H9 (cell line): ENCODE measurements around the gene KIF1A. TPM values are rescaled to one million over a fixed set of nuclear protein-coding genes. Genes with fewer than 3 reads are reported as not detected.

Experiments used
- DNase-seq: peaks from one replicate; pipeline ENCODE4 v3.0.0-alpha.2; 2017
- H2AFZ ChIP-seq: one replicate; pipeline ENCODE4 v1.6.1; 2013; ENCODE audit warnings: mild to moderate bottlenecking, low read length, control low read depth, moderate library complexity
- H2AK5ac ChIP-seq: 2 replicates; pipeline ENCODE4 v1.6.1; 2013; ENCODE audit warnings: low read length, control low read depth, mixed read lengths; ENCODE audit not compliant: insufficient read length
- H2BK120ac ChIP-seq: one replicate; pipeline ENCODE4 v1.6.1; 2013; ENCODE audit warnings: low read depth, mild to moderate bottlenecking, low read length, control low read depth, inconsistent platforms; ENCODE audit not compliant: poor library complexity, severe bottlenecking
- H2BK12ac ChIP-seq: 2 replicates; pipeline ENCODE4 v1.6.1; 2013; ENCODE audit warnings: low read length, control low read depth, mixed read lengths, low read depth; ENCODE audit not compliant: insufficient read length
- H2BK15ac ChIP-seq: 2 replicates; pipeline ENCODE4 v1.6.1; 2013; ENCODE audit warnings: low read depth, low read length, control low read depth
- H2BK20ac ChIP-seq: one replicate; pipeline ENCODE4 v1.6.1; 2013; ENCODE audit warnings: low read depth, mild to moderate bottlenecking, low read length, control low read depth, inconsistent platforms; ENCODE audit not compliant: poor library complexity, severe bottlenecking
- H2BK5ac ChIP-seq: 2 replicates; pipeline ENCODE4 v1.6.1; 2013; ENCODE audit warnings: low read length, control low read depth, mixed read lengths; ENCODE audit not compliant: insufficient read length
- H3K14ac ChIP-seq: 2 replicates; pipeline ENCODE4 v1.6.1; 2013; ENCODE audit warnings: low read length, control low read depth; ENCODE audit not compliant: insufficient read depth
- H3K18ac ChIP-seq: 2 replicates; pipeline ENCODE4 v1.6.1; 2013; ENCODE audit warnings: low read depth, mild to moderate bottlenecking, mixed read lengths, low read length, control low read depth; ENCODE audit not compliant: insufficient read length
- H3K23ac ChIP-seq: 2 replicates; pipeline ENCODE4 v1.6.1; 2013; ENCODE audit warnings: low read length, control low read depth, mixed read lengths, low read depth; ENCODE audit not compliant: insufficient read length
- H3K23me2 ChIP-seq: 2 replicates; pipeline ENCODE4 v1.6.1; 2013; ENCODE audit warnings: low read depth, mild to moderate bottlenecking, mixed read lengths, low read length, control low read depth; ENCODE audit not compliant: insufficient read length, poor library complexity, severe bottlenecking
- H3K27ac ChIP-seq: 2 replicates; pipeline ENCODE4 v1.5.1; 2013; ENCODE audit warnings: low read length, control low read depth, mixed read lengths, low read depth; ENCODE audit not compliant: insufficient read length
- H3K27me3 ChIP-seq: 2 replicates; pipeline ENCODE4 v1.6.1; 2013; ENCODE audit warnings: low read length, control low read depth, inconsistent platforms; ENCODE audit not compliant: insufficient read depth
- H3K4ac ChIP-seq: 2 replicates; pipeline ENCODE4 v1.6.1; 2013; ENCODE audit warnings: low read depth, mild to moderate bottlenecking, control low read depth, inconsistent platforms, low read length, moderate library complexity
- H3K4me1 ChIP-seq: 2 replicates; pipeline ENCODE4 v1.6.1; 2013; ENCODE audit warnings: low read length, control low read depth, inconsistent platforms; ENCODE audit not compliant: insufficient read depth
- H3K4me2 ChIP-seq: 2 replicates; pipeline ENCODE4 v1.6.1; 2013; ENCODE audit warnings: low read length, control low read depth, mixed read lengths; ENCODE audit not compliant: insufficient read length, insufficient read depth
- H3K56ac ChIP-seq: 2 replicates; pipeline ENCODE4 v1.6.1; 2013; ENCODE audit warnings: low read depth, mild to moderate bottlenecking, mixed read lengths, low read length, control low read depth; ENCODE audit not compliant: insufficient read length
- H3K79me1 ChIP-seq: 2 replicates; pipeline ENCODE4 v1.6.1; 2013; ENCODE audit warnings: low read depth, mild to moderate bottlenecking, moderate library complexity, low read length, control low read depth, inconsistent platforms; ENCODE audit not compliant: insufficient read depth, poor library complexity, severe bottlenecking
- H3K79me2 ChIP-seq: 2 replicates; pipeline ENCODE4 v1.6.1; 2013; ENCODE audit warnings: low read length, control low read depth, inconsistent platforms; ENCODE audit not compliant: insufficient read depth
- H3K9ac ChIP-seq: 2 replicates; pipeline ENCODE4 v1.6.1; 2013; ENCODE audit warnings: low read length, control low read depth, mixed read lengths; ENCODE audit not compliant: insufficient read length; ENCODE audit errors: extremely low read depth
- H3K9me3 ChIP-seq: one replicate; pipeline ENCODE4 v1.6.1; 2013; ENCODE audit warnings: low read depth, low read length, inconsistent platforms; ENCODE audit not compliant: control insufficient read depth
- H3T11ph ChIP-seq: one replicate; pipeline ENCODE4 v1.6.1; 2013; ENCODE audit warnings: mild to moderate bottlenecking, low read length, control low read depth, inconsistent platforms
- H4K20me1 ChIP-seq: one replicate; pipeline ENCODE4 v1.6.1; 2013; ENCODE audit not compliant: control insufficient read depth, insufficient read length, insufficient read depth
- H4K5ac ChIP-seq: 2 replicates; pipeline ENCODE4 v1.6.1; 2013; ENCODE audit warnings: low read depth, mild to moderate bottlenecking, mixed read lengths, low read length, control low read depth; ENCODE audit not compliant: insufficient read length
- H4K8ac ChIP-seq: replicated peaks from 2 replicates; pipeline ENCODE4 v1.6.1; 2013; ENCODE audit warnings: low read length, control low read depth, mixed read lengths, low read depth; ENCODE audit not compliant: insufficient read length
- H4K91ac ChIP-seq: 2 replicates; pipeline ENCODE4 v1.6.1; 2013; ENCODE audit warnings: low read depth, mild to moderate bottlenecking, moderate library complexity, mixed read lengths, low read length, control low read depth; ENCODE audit not compliant: insufficient read length
- H3K27ac Mint-ChIP-seq, 3 experiments: 2 replicates in 2 of 3; 3 replicates in 1 of 3; pipeline ENCODE4 v1.8.0; 2020 to 2021; ENCODE audit warnings: mixed read lengths in 3 of 3, mild to moderate bottlenecking in 1 of 3, moderate library complexity in 1 of 3
- H3K27me3 Mint-ChIP-seq: 2 replicates; pipeline ENCODE4 v1.8.0; 2021; ENCODE audit warnings: low read depth, mild to moderate bottlenecking, moderate library complexity, mixed read lengths
- H3K36me3 Mint-ChIP-seq, 3 experiments: 2 replicates in 2 of 3; 3 replicates in 1 of 3; pipeline ENCODE4 v1.8.0; 2020 to 2021; ENCODE audit warnings: low read depth in 3 of 3, mixed read lengths in 3 of 3; ENCODE audit not compliant: insufficient read depth in 1 of 3
- H3K4me1 Mint-ChIP-seq, 2 experiments: 2 replicates each; pipeline ENCODE4 v1.8.0; 2020; ENCODE audit warnings: mixed read lengths in 2 of 2
- H3K4me3 Mint-ChIP-seq, 2 experiments: 2 replicates in 1 of 2; 3 replicates in 1 of 2; pipeline ENCODE4 v1.8.0; 2020 to 2021; ENCODE audit warnings: mild to moderate bottlenecking in 2 of 2, mixed read lengths in 2 of 2, moderate library complexity in 1 of 2
- H3K9me3 Mint-ChIP-seq, 2 experiments: 2 replicates in 1 of 2; 3 replicates in 1 of 2; pipeline ENCODE4 v1.8.0; 2020; ENCODE audit warnings: mild to moderate bottlenecking in 2 of 2, mixed read lengths in 2 of 2, moderate library complexity in 1 of 2
- WGBS: extraction: QIAGEN DNeasy Blood & Tissue Kit; methylation state at CpG from one replicate; pipeline ENCODE4 v1.1.7; 2013; ENCODE audit warnings: missing lambda C conversion rate, low lambda C conversion rate, mixed read lengths; ENCODE audit not compliant: insufficient read length; ENCODE audit errors: extremely low coverage; 5-methylcytosine and 5-hydroxymethylcytosine counted together
- total RNA-seq: library from RNA; stranded (reverse); gene quantifications from 2 replicates; pipeline ENCODE4 v1.2.1, GENCODE V29; 2021
- TF ChIP-seq, protein P1 (sequence below): fragments of 200-600 bp; sonication (generic); conservative IDR thresholded peaks from 3 replicates; pipeline ENCODE4 v1.8.0; 2021; ENCODE audit warnings: antibody characterized with exemption, mild to moderate bottlenecking

Gene KIF1A
- total RNA-seq, 1 experiment from 2014 or later, result 204 TPM

DNA sequence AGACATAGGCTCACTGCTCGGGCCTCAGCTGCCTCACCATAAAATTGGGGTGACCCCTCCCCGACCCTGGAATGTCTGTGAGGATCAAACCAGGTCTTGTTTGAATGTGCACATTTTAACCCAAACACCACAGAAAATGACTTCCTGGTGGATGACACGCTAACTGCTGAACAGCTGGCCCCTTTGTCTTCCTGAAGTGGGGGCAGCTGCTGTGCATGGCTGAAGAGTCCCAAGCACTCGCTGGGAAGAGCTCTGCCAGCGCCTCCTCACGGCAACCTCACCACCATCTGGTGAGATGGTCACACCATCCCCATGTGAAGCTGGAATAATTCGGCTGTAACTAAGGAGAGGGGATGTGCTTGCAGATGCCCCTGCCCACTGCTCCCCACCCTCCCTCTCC is 94.3 kb downstream of the KIF1A start:
- no peaks in the 10 kb centered on the region for H3K9me3 Mint-ChIP-seq
- Histone ChIP-seq H3K4me1 (no peaks in the 10 kb centered on the region), H2BK15ac (no peak overlapping the region), H3K4me2 (no peak overlapping the region), H3K9ac (no peak overlapping the region), H3K23me2 (no peaks in the 10 kb centered on the region), H3K56ac (no peak overlapping the region), H3K4ac (no peak overlapping the region), H3T11ph (no peak overlapping the region), H3K18ac (no peak overlapping the region), H3K27ac (no peak overlapping the region), H2BK20ac (no peak overlapping the region), H2BK120ac (no peak overlapping the region), H3K23ac (no peak overlapping the region), H3K27me3 (no peaks in the 10 kb centered on the region), H4K91ac (no peak overlapping the region), H4K5ac (no peak overlapping the region), H3K14ac (no peak overlapping the region), H3K79me2 (no peaks in the 10 kb centered on the region), H4K20me1 (no peaks in the 10 kb centered on the region), H3K9me3 (no peaks in the 10 kb centered on the region), H2AK5ac (no peak overlapping the region), H2BK12ac (no peak overlapping the region), H4K8ac (no peak overlapping the region), H2AFZ (no peak overlapping the region), H2BK5ac (no peak overlapping the region), H3K79me1 (no peaks in the 10 kb centered on the region)
- peaks cover 29 to 64% (median 53%) of the 10 kb centered on the region in 3 experiments; a peak in 6 of 7 replicates for H3K36me3 Mint-ChIP-seq
- no peak for DNase-seq
- H3K27me3 Mint-ChIP-seq, result peaks cover 2% of the 10 kb centered on the region
- H3K4me1 Mint-ChIP-seq, result no peaks in the 10 kb centered on the region
- no CpG with 5 or more reads among the region's 7 CpGs for WGBS
- H3K27ac Mint-ChIP-seq, result no peak overlapping the region
- TF ChIP-seq, protein P1, sequence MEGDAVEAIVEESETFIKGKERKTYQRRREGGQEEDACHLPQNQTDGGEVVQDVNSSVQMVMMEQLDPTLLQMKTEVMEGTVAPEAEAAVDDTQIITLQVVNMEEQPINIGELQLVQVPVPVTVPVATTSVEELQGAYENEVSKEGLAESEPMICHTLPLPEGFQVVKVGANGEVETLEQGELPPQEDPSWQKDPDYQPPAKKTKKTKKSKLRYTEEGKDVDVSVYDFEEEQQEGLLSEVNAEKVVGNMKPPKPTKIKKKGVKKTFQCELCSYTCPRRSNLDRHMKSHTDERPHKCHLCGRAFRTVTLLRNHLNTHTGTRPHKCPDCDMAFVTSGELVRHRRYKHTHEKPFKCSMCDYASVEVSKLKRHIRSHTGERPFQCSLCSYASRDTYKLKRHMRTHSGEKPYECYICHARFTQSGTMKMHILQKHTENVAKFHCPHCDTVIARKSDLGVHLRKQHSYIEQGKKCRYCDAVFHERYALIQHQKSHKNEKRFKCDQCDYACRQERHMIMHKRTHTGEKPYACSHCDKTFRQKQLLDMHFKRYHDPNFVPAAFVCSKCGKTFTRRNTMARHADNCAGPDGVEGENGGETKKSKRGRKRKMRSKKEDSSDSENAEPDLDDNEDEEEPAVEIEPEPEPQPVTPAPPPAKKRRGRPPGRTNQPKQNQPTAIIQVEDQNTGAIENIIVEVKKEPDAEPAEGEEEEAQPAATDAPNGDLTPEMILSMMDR, result no peak
- no peak overlapping the region for H3K4me3 Mint-ChIP-seq
